Measurements from ENCODE around the gene PARD3B. TPM values are rescaled to one million over a fixed set of nuclear protein-coding genes. Genes with fewer than 3 reads are reported as not detected.

Gene PARD3B
- total and polyA plus RNA-seq, 2 of the 13 experiments (the other 11 are each of a cell fraction or from before 2014, with no cell fraction given) = 0.71 to 2.3 TPM

- TF ChIP-seq FOSL2 (CRISPR knock-in tag; IDR thresholded peaks at IDR 0.05) (no peak), ETV5 (CRISPR knock-in tag; IDR thresholded peaks at IDR 0.05; ENCODE audit: borderline replicate concordance) (no peak), AFF4 (CRISPR knock-in tag; IDR thresholded peaks at IDR 0.05) (no peak), CBX5 (CRISPR knock-in tag; IDR thresholded peaks at IDR 0.05; ENCODE audit: borderline replicate concordance) (no peak), SRSF4 (IDR thresholded peaks at IDR 0.05; ENCODE audit: low read depth, low read length, poor library complexity, severe bottlenecking) (no peak), ZNF460 (CRISPR knock-in tag; IDR thresholded peaks at IDR 0.05; ENCODE audit: borderline replicate concordance) (no peak), CHCHD3 (CRISPR knock-in tag; IDR thresholded peaks at IDR 0.05) (no peak), ZSCAN20 (CRISPR knock-in tag; IDR thresholded peaks at IDR 0.05; ENCODE audit: borderline replicate concordance) (no peak), MED1 (CRISPR knock-in tag; IDR thresholded peaks at IDR 0.05) (no peak)
These were observed 1025.4 kb downstream of the PARD3B start (continued) for GRCh38 chr2:205570648-205571047.

DNA sequence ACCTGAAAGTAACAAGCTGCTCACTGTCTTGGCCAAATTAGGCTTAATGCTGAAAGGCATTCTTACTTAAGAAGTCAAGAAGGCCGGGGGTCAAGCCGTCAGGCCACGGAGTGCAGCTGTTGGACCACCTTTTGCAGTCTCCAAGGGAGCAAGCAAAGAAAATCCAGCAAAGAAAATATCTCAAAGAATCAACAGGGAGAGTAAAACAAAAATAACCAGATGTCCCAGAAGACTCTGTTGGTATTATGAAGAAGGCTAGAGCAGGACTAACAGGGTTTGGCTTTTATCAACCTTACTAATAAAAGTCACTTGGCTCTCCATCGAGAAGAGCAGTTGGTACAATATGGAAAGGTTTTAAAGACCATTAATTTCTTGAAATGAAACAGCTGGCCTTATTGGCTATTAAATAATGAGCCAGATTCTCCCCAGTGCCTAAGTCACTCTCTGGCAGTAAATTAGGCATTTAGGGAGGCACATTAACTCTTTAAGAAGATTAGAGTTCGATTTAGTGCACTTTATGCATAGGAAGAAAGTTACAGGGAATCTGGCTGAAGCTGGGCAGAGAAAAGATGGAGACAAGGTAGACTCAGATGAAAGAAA, 1026.2 kb downstream of the PARD3B start:
- 15% methylated on average over 5 of the region's 5 CpGs for WGBS (ENCODE audit: low lambda C conversion rate)
- H3K4me3 ChIP-seq (replicated peaks in 1 of 3; ENCODE audit: insufficient read depth in 1 of 3, low read depth in 2 of 3, low read length in 3 of 3) = no peak overlapping the region
- in situ Hi-C loops (cut with HindIII; ENCODE audit: extremely low pct_ligation_motif_present, low pct_unique_long_range_greater_than_20kb) = no loop called here
- no peaks in the 10 kb centered on the region for H3K27me3 ChIP-seq (ENCODE audit: control insufficient read depth in 1 of 2, insufficient read depth in 2 of 2, low read length in 2 of 2)
- no peak for DNase-seq (ENCODE audit: low spot score)
- FAIRE-seq = no peak
- ChIA-PET CTCF (ENCODE audit: low intra/inter-chr PET ratio, low total read pairs) (no interaction called here), POLR2A (no interaction called here)
- no peaks in the 10 kb centered on the region for H3K36me3 ChIP-seq (replicated peaks in 1 of 2; ENCODE audit: control insufficient read depth in 1 of 2, insufficient read depth in 2 of 2, low read length in 2 of 2)
- no TSS peak for BruUV-seq (replicated peaks)
- H3K9me3 ChIP-seq (ENCODE audit: low read length) = no peaks in the 10 kb centered on the region
- no peaks in the 10 kb centered on the region for H3K79me2 ChIP-seq (ENCODE audit: insufficient read depth, low read length)
- H4K20me1 ChIP-seq (ENCODE audit: insufficient read depth, low read length) = no peaks in the 10 kb centered on the region
- H3K9ac ChIP-seq (ENCODE audit: insufficient read depth, low read depth, low read length) = no peak overlapping the region
- H3K4me1 ChIP-seq (ENCODE audit: insufficient read depth, low read length) = no peaks in the 10 kb centered on the region
- intact Hi-C loops (cut with micrococcal nuclease; ENCODE audit: unreplicated experiment) = no loop called here
- no peak for ATAC-seq
- TF ChIP-seq POLR2A (IDR thresholded peaks at IDR 0.05; ENCODE audit: insufficient read depth in 1 of 2, low read depth in 2 of 2, low read length in 2 of 2) = no peak
- H3K4me2 ChIP-seq (ENCODE audit: low read depth, low read length) = no peak overlapping the region
- H2AFZ ChIP-seq (ENCODE audit: low read length) = no peak overlapping the region
- H3K27ac ChIP-seq (ENCODE audit: extremely low read length, insufficient read depth, low read length) = no peak overlapping the region

Measured in HepG2 (cell line).